Fibroblast of lung (primary cell): ENCODE measurements around the gene RENBP. TPM values are rescaled to one million over a fixed set of nuclear protein-coding genes. Genes with fewer than 3 reads are reported as not detected.

Experiments
- DNase-seq, 2 donors: peaks; one replicate each; pipeline versions ENCODE4 v3.0.0 to v3.0.0-alpha.2; 2010; ENCODE audit warnings: low read depth in 2 of 2
- H2AFZ ChIP-seq: 2 replicates; pipeline ENCODE4 v1.5.1; 2012; ENCODE audit warnings: low read length, control low read depth, inconsistent platforms
- H3K27ac ChIP-seq: 2 replicates; pipeline ENCODE4 v1.5.1; 2011; ENCODE audit warnings: low read length, control low read depth; ENCODE audit not compliant: insufficient read depth
- H3K27me3 ChIP-seq: 2 replicates; pipeline ENCODE4 v1.5.1; 2011; ENCODE audit warnings: mild to moderate bottlenecking, low read length; ENCODE audit not compliant: control insufficient read depth, insufficient read depth
- H3K36me3 ChIP-seq: 2 replicates; pipeline ENCODE4 v1.5.1; 2011; ENCODE audit warnings: low read length; ENCODE audit not compliant: control insufficient read depth, insufficient read depth
- H3K4me1 ChIP-seq: 2 replicates; pipeline ENCODE4 v1.5.1; 2011; ENCODE audit warnings: low read length; ENCODE audit not compliant: control insufficient read depth, insufficient read depth; ENCODE audit errors: extremely low read depth
- H3K4me2 ChIP-seq: 2 replicates; pipeline ENCODE4 v1.5.1; 2011; ENCODE audit warnings: low read length, control low read depth; ENCODE audit not compliant: insufficient read depth; ENCODE audit errors: extremely low read depth
- H3K4me3 ChIP-seq, 4 experiments: fragments of 200-600 bp in 1 of 4; sonication (generic) in 1 of 4; replicated peaks in 1 of 4; 2 replicates each; pipeline ENCODE4 v1.5.1; 2011 to 2016; ENCODE audit warnings: low read length in 4 of 4, low read depth in 3 of 4, mild to moderate bottlenecking in 3 of 4, control low read depth in 2 of 4, inconsistent platforms in 1 of 4, mixed read lengths in 1 of 4; ENCODE audit not compliant: insufficient read depth in 1 of 4; ENCODE audit errors: control extremely low read depth in 1 of 4
- H3K79me2 ChIP-seq: 2 replicates; pipeline ENCODE4 v1.5.1; 2012; ENCODE audit warnings: mild to moderate bottlenecking, low read length, inconsistent platforms; ENCODE audit not compliant: control insufficient read depth, insufficient read depth
- H3K9ac ChIP-seq: 2 replicates; pipeline ENCODE4 v1.5.1; 2011; ENCODE audit warnings: mild to moderate bottlenecking, low read length, control low read depth; ENCODE audit not compliant: insufficient read depth
- H3K9me3 ChIP-seq: 2 replicates; pipeline ENCODE4 v1.5.1; 2012; ENCODE audit warnings: low read depth, low read length; ENCODE audit not compliant: control insufficient read depth, insufficient read depth
- H4K20me1 ChIP-seq: 2 replicates; pipeline ENCODE4 v1.5.1; 2011; ENCODE audit warnings: low read length; ENCODE audit not compliant: control insufficient read depth, insufficient read depth; ENCODE audit errors: extremely low read depth
- CTCF ChIP-seq, 2 donors: IDR thresholded peaks in 1 of 2; conservative IDR thresholded peaks in 1 of 2; 1 replicate in 1 of 2; 2 replicates in 1 of 2; pipeline ENCODE4 v1.5.1; 2011 to 2012; ENCODE audit warnings: low read length in 2 of 2, control low read depth in 1 of 2, inconsistent platforms in 1 of 2, low read depth in 1 of 2, mild to moderate bottlenecking in 1 of 2
- EZH2 ChIP-seq: IDR thresholded peaks from 2 replicates; pipeline ENCODE4 v1.5.1; 2012; ENCODE audit warnings: low read length, control low read depth, mild to moderate bottlenecking; ENCODE audit errors: missing control alignments
- polyA plus RNA-seq, 2 donors: library from polyadenylated mRNA; depleted of rRNA in 1 of 2; stranded (reverse) in 1 of 2; unstranded in 1 of 2; fragments of >200 nt; gene quantifications; 2 replicates each; pipeline ENCODE4 v1.2.1, GENCODE V29; 2011 to 2012; ENCODE audit warnings: missing spikeins in 1 of 2
- total RNA-seq: library from RNA; depleted of rRNA; stranded (reverse); fragments of >200 nt; gene quantifications from 2 replicates; pipeline ENCODE4 v1.2.1, GENCODE V29; 2014

RENBP gene
- total and polyA plus RNA-seq, 2 donors (not counting 1 experiment from before 2014, with no cell fraction given): 0.92 to 8.8 TPM

DNA sequence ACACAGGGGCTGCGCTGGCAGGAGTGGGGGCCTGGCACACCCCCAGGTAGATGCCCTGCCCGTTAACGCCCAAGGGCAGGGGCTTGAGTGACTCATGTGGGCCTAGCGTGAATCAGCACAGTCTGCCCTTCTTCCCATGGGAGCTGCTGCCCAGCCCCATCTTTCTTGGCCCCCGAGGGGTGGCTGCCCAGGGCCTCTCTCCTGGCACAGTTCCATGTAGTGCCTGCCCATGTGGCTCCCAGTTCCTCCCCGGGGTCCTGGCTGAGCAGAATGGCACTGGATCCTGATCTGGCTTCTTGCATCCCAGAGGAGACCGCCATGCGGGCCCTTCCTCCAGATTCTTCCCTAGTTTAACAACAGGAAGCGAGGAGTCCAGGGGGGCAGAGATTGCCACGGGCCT lies 42.1 kb downstream of the RENBP start:
- peaks cover 3% of the 10 kb centered on the region for H3K4me1 ChIP-seq
- H3K9me3 ChIP-seq: no peaks in the 10 kb centered on the region
- no peak overlapping the region for H3K27ac ChIP-seq
- H3K79me2 ChIP-seq: no peaks in the 10 kb centered on the region
- DNase-seq: no peak
- H3K4me2 ChIP-seq: no peak overlapping the region
- TF ChIP-seq CTCF (conservative IDR thresholded peaks at IDR 0.05 in 1 of 2, IDR thresholded peaks at IDR 0.05 in 1 of 2; ENCODE audit: low read depth in 1 of 2, low read length in 2 of 2): no peak
- no peak for TF ChIP-seq EZH2
- no peaks in the 10 kb centered on the region for H3K27me3 ChIP-seq
- no peak overlapping the region for H3K9ac ChIP-seq
- no peaks in the 10 kb centered on the region for H4K20me1 ChIP-seq
- no peak overlapping the region for H3K4me3 ChIP-seq
- no peaks in the 10 kb centered on the region for H3K36me3 ChIP-seq
- H2AFZ ChIP-seq: no peak overlapping the region

DNA sequence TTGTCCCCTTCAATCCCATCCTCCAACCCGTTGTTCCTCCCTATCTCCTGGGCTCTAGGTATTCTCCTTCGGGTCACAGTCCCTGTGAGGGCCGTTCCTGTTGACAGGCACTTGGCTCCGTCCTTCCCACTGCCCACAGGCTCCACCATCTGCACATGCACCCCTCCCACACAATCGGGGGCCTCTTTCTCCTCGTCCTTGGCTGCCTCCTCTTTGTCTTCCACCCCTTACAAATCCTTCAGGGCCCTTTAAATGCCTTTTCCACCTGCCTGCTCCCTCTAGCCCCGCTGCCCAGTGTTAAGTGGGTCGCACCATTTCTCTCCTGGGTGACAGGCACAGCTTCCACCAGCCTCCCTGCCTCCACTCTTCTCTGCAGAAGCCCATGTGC lies 42.7 kb downstream of the RENBP start:
- Histone ChIP-seq H3K36me3 (no peaks in the 10 kb centered on the region), H3K9ac (no peak overlapping the region), H3K4me3 (no peak overlapping the region), H3K79me2 (no peaks in the 10 kb centered on the region), H3K4me1 (peaks cover 3% of the 10 kb centered on the region), H3K27ac (no peak overlapping the region), H3K9me3 (no peaks in the 10 kb centered on the region), H4K20me1 (no peaks in the 10 kb centered on the region), H2AFZ (no peak overlapping the region), H3K4me2 (no peak overlapping the region), H3K27me3 (no peaks in the 10 kb centered on the region)
- TF ChIP-seq EZH2 (no peak), CTCF (conservative IDR thresholded peaks at IDR 0.05 in 1 of 2, IDR thresholded peaks at IDR 0.05 in 1 of 2; ENCODE audit: low read depth in 1 of 2, low read length in 2 of 2) (no peak)
- no peak for DNase-seq

DNA sequence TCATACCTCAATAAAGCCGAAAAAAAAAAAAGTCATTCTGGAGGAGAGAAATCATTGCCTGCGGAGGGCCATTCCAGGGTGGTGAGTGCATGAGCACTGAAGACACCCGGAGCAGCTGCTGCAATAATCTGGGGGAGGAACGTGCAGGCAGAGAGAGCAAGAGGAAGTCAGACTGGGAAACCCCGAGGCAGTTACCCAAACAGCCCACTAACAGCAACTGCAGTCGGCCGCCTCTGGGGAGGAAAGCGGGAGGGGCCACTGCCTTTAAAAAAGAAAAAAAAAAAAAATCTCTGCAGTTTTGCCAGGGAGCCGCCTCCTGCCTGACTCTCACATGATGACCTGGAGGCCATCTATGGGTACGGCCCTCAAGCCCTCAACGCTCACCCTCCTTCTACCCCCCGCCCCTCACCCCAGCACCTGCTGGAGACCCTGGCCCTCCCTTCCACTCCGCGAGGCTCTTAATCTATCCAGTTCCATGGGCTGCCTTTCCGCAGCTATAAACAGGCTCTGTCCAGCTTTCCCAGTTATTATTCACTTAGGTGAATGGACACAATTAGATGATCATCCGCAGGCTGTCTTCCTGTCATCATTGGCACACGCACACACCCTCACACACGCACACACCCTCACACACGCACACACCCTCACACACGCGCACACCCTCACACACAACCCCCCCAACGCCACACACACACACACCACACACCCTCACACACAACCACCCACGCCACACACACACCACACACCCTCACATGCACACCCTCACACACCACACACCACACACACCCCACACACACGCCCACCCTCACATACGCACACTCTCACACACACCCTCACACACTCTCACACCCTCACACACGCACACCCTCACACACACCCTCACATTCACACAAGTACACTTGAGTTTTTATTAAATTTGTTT lies 43.4 kb downstream of the RENBP start:
- Histone ChIP-seq H3K27ac (no peak overlapping the region), H3K9me3 (no peaks in the 10 kb centered on the region), H3K9ac (no peak overlapping the region), H4K20me1 (no peaks in the 10 kb centered on the region), H3K27me3 (no peaks in the 10 kb centered on the region), H3K79me2 (no peaks in the 10 kb centered on the region), H3K4me3 (no peak overlapping the region), H3K36me3 (no peaks in the 10 kb centered on the region), H3K4me1 (peaks cover 3% of the 10 kb centered on the region), H3K4me2 (peak overlapping the region; percentile 35), H2AFZ (no peak overlapping the region)
- DNase-seq: peak; percentile 61 to 81
- TF ChIP-seq EZH2 (no peak), CTCF (conservative IDR thresholded peaks at IDR 0.05 in 1 of 2, IDR thresholded peaks at IDR 0.05 in 1 of 2; ENCODE audit: low read depth in 1 of 2, low read length in 2 of 2) (no peak)
